Stimulated activated CD4-positive, alpha-beta T cell treated with anti-CD3 and anti-CD28 coated beads, TNF-alpha, amount 100 ng/mL, for 1 hour (primary cell): ENCODE measurements around the gene FOXP4.

Source experiments
- DNase-seq, 3 donors: peaks; one replicate each; pipeline ENCODE4 v3.0.0-alpha.2; 2020; ENCODE audit warnings: low read depth in 3 of 3, low spot score in 1 of 3

Gene FOXP4

GRCh38 chr6:41561931-41562911 lies 16.0 kb downstream of the FOXP4 start:
- DNase-seq: no peak

GRCh38 chr6:41563060-41563776 lies 17.0 kb downstream of the FOXP4 start:
- no peak for DNase-seq

- no peak for DNase-seq
Measured at GRCh38 chr6:41564448-41565142, 18.4 kb downstream of the FOXP4 start.

GRCh38 chr6:41565701-41566100 lies 19.5 kb downstream of the FOXP4 start:
- no peak for DNase-seq

GRCh38 chr6:41566961-41567360 lies 20.8 kb downstream of the FOXP4 start:
- no peak for DNase-seq

GRCh38 chr6:41567684-41568083 lies 21.5 kb downstream of the FOXP4 start:
- no peak for DNase-seq

- no peak for DNase-seq
Measured at GRCh38 chr6:41568202-41568584, 22.0 kb downstream of the FOXP4 start.

- no peak for DNase-seq
Measured at GRCh38 chr6:41568585-41569384, 22.6 kb downstream of the FOXP4 start.

- no peak for DNase-seq
Measured at GRCh38 chr6:41570259-41570615, 24.1 kb downstream of the FOXP4 start.

GRCh38 chr6:41571021-41571780 lies 25.0 kb downstream of the FOXP4 start:
- no peak for DNase-seq

GRCh38 chr6:41572613-41573012 lies 26.4 kb downstream of the FOXP4 start:
- DNase-seq: no peak

- no peak for DNase-seq
Measured at GRCh38 chr6:41573276-41573675, 27.1 kb downstream of the FOXP4 start.

GRCh38 chr6:41573985-41574384 lies 27.8 kb downstream of the FOXP4 start:
- no peak for DNase-seq

- no peak for DNase-seq
Measured at GRCh38 chr6:41575598-41575997, 29.4 kb downstream of the FOXP4 start.

- no peak for DNase-seq
Measured at GRCh38 chr6:41576667-41577066, 30.5 kb downstream of the FOXP4 start.

- DNase-seq: no peak
Measured at GRCh38 chr6:41577356-41578216, 31.4 kb downstream of the FOXP4 start.

- DNase-seq: no peak
Measured at GRCh38 chr6:41578217-41579087, 32.3 kb downstream of the FOXP4 start.

- no peak for DNase-seq
Measured at GRCh38 chr6:41579088-41579610, 33.0 kb downstream of the FOXP4 start.
